Liver (tissue), 9 donors: ENCODE data around the gene FAM13C. TPM values are rescaled to one million over a fixed set of nuclear protein-coding genes. Genes with fewer than 3 reads are reported as not detected.

Experiments used
- DNase-seq: peaks from one replicate; pipeline ENCODE4 v3.0.0-alpha.2; 2017; ENCODE audit warnings: low spot score
- H3K27ac ChIP-seq, 2 donors: one replicate each; pipeline ENCODE4 v1.7.0; 2013; ENCODE audit warnings: inconsistent platforms in 2 of 2, low read length in 2 of 2, control low read depth in 1 of 2, low read depth in 1 of 2, mild to moderate bottlenecking in 1 of 2
- H3K27me3 ChIP-seq, 4 donors: one replicate each; pipeline versions ENCODE4 v1.6.1 to v1.7.0; 2013; ENCODE audit warnings: low read length in 3 of 4, inconsistent platforms in 1 of 4, mild to moderate bottlenecking in 1 of 4, moderate library complexity in 1 of 4; ENCODE audit not compliant: control insufficient read depth in 4 of 4, insufficient read depth in 4 of 4
- H3K36me3 ChIP-seq, 4 donors: one replicate each; pipeline versions ENCODE4 v1.6.1 to v1.7.0; 2013; ENCODE audit warnings: low read length in 3 of 4, mild to moderate bottlenecking in 3 of 4, low read depth in 1 of 4, moderate library complexity in 1 of 4; ENCODE audit not compliant: control insufficient read depth in 4 of 4, insufficient read depth in 3 of 4
- H3K4me1 ChIP-seq, 4 donors: one replicate each; pipeline versions ENCODE4 v1.6.1 to v1.7.0; 2013; ENCODE audit warnings: low read length in 3 of 4, mild to moderate bottlenecking in 3 of 4, moderate library complexity in 1 of 4; ENCODE audit not compliant: control insufficient read depth in 4 of 4, insufficient read depth in 4 of 4
- H3K4me3 ChIP-seq, 3 donors: one replicate each; pipeline versions ENCODE4 v1.6.1 to v1.7.0; 2013; ENCODE audit warnings: low read length in 3 of 3, control low read depth in 1 of 3, low read depth in 1 of 3, mild to moderate bottlenecking in 1 of 3
- H3K9ac ChIP-seq, 2 donors: one replicate each; pipeline ENCODE4 v1.7.0; 2013; ENCODE audit warnings: low read length in 2 of 2, mild to moderate bottlenecking in 2 of 2, moderate library complexity in 2 of 2, control low read depth in 1 of 2, low read depth in 1 of 2
- H3K9me3 ChIP-seq, 4 donors: one replicate each; pipeline versions ENCODE4 v1.6.1 to v1.7.0; 2013; ENCODE audit warnings: low read length in 3 of 4; ENCODE audit not compliant: control insufficient read depth in 4 of 4
- ATF3 ChIP-seq: IDR thresholded peaks from 2 replicates; pipeline ENCODE4 v1.6.1; 2016; ENCODE audit warnings: antibody characterized with exemption
- EGR1 ChIP-seq, 2 donors: IDR thresholded peaks; 2 replicates each; pipeline ENCODE4 v1.6.1; 2016 to 2018; ENCODE audit warnings: antibody characterized with exemption in 2 of 2, low read depth in 2 of 2
- FOXA1 ChIP-seq: IDR thresholded peaks from 2 replicates; pipeline ENCODE4 v1.6.1; 2016; ENCODE audit warnings: antibody characterized with exemption
- FOXA2 ChIP-seq: IDR thresholded peaks from 2 replicates; pipeline ENCODE4 v1.6.1; 2016; ENCODE audit warnings: antibody characterized with exemption
- GABPA ChIP-seq, 2 donors: IDR thresholded peaks in 1 of 2; conservative IDR thresholded peaks in 1 of 2; 2 replicates each; pipeline ENCODE4 v1.6.1; 2016; ENCODE audit warnings: antibody characterized with exemption in 2 of 2, mild to moderate bottlenecking in 1 of 2, moderate library complexity in 1 of 2
- HNF4A ChIP-seq, 2 donors: conservative IDR thresholded peaks; 2 replicates each; pipeline ENCODE4 v1.6.1; 2016; ENCODE audit warnings: antibody characterized with exemption in 2 of 2, mild to moderate bottlenecking in 2 of 2
- HNF4G ChIP-seq: IDR thresholded peaks from 2 replicates; pipeline ENCODE4 v1.6.1; 2016; ENCODE audit warnings: antibody characterized with exemption
- JUND ChIP-seq, 2 donors: IDR thresholded peaks; 2 replicates each; pipeline ENCODE4 v1.6.1; 2016; ENCODE audit warnings: antibody characterized with exemption in 2 of 2
- RAD21 ChIP-seq, 2 donors: IDR thresholded peaks; 2 replicates each; pipeline ENCODE4 v1.6.1; 2016; ENCODE audit warnings: antibody characterized with exemption in 2 of 2, mild to moderate bottlenecking in 2 of 2
- REST ChIP-seq: IDR thresholded peaks from 2 replicates; pipeline ENCODE4 v1.6.1; 2016; ENCODE audit warnings: antibody characterized with exemption, mild to moderate bottlenecking
- RXRA ChIP-seq, 2 donors: IDR thresholded peaks; 2 replicates each; pipeline ENCODE4 v1.6.1; 2017 to 2018; ENCODE audit warnings: antibody characterized with exemption in 2 of 2, mild to moderate bottlenecking in 1 of 2
- SP1 ChIP-seq: IDR thresholded peaks from 2 replicates; pipeline ENCODE4 v1.6.1; 2018; ENCODE audit warnings: antibody characterized with exemption, mild to moderate bottlenecking
- TAF1 ChIP-seq: conservative IDR thresholded peaks from 2 replicates; pipeline ENCODE4 v1.6.1; 2016; ENCODE audit warnings: antibody characterized with exemption, mild to moderate bottlenecking
- YY1 ChIP-seq: IDR thresholded peaks from 2 replicates; pipeline ENCODE4 v1.6.1; 2016; ENCODE audit warnings: antibody characterized with exemption, mild to moderate bottlenecking
- ZBTB33 ChIP-seq: IDR thresholded peaks from 2 replicates; pipeline ENCODE4 v1.6.1; 2016; ENCODE audit warnings: antibody characterized with exemption
- WGBS: extraction: QIAGEN DNeasy Blood & Tissue Kit; methylation state at CpG from one replicate; pipeline ENCODE4 v1.1.7; 2013; 5-methylcytosine and 5-hydroxymethylcytosine counted together
- polyA plus RNA-seq, 2 donors: library from polyadenylated mRNA; stranded (reverse) in 1 of 2; unstranded in 1 of 2; fragments of 200-250 nt in 1 of 2; fragments of >200 nt in 1 of 2; fragmentation: Nextera tagmentation in 1 of 2; extraction: Ambion mirVana in 1 of 2; gene quantifications; one replicate each; pipeline versions ENCODE4 v1.2.1 to v1.2.3, GENCODE V29; 2013 to 2015
- total RNA-seq, 2 donors: library from RNA; depleted of rRNA; stranded (reverse); fragments of >200 nt; gene quantifications; one replicate each; pipeline ENCODE4 v1.2.3, GENCODE V29; 2014
- TF ChIP-seq, protein P1 (sequence below): fragments of 150-350 bp; IDR thresholded peaks from 2 replicates; pipeline ENCODE4 v1.5.1; 2017; ENCODE audit warnings: improper control_type of control experiment, low read depth, low read length; ENCODE audit not compliant: missing input control
- donor health status: healthy.
- donor health status: healthy.
- donor health status: healthy.
- donor health status: healthy.
- donor health status: healthy.

The FAM13C gene
- total and polyA plus RNA-seq, 4 donors, result 0.87 to 2.4 (median 2.1) TPM

DNA sequence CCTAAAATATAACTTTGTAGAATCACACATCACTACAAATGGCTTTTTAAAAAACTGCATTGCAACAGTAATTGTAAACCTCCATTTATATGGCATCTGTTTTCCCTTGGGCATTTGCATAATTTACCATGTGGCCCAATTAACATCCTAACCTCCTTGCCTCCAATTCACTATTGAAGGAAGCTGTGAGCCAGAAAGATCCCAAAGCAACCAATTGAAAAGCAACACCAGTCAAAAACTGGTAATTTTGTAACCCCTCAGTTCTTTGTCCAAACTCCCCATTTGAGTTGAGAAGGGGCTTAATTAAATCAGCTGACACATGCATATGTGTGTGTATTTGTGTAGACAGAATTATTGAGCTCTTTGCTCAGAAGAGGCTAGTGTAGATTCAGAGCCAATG, 90.3 kb downstream of the FAM13C start:
- no peak overlapping the region for H3K27ac ChIP-seq
- H3K27me3 ChIP-seq, result no peaks in the 10 kb centered on the region
- H3K9me3 ChIP-seq, result no peaks in the 10 kb centered on the region
- H3K36me3 ChIP-seq, result no peaks in the 10 kb centered on the region
- no peak overlapping the region for H3K9ac ChIP-seq
- H3K4me1 ChIP-seq, result no peaks in the 10 kb centered on the region
- TF ChIP-seq SP1, result no peak
- no peak for DNase-seq
- no peak overlapping the region for H3K4me3 ChIP-seq

- DNase-seq, result no peak
- no peaks in the 10 kb centered on the region for H3K9me3 ChIP-seq
- no peak overlapping the region for H3K27ac ChIP-seq
- 86% methylated on average over 4 of the region's 4 CpGs for WGBS
- no peaks in the 10 kb centered on the region for H3K27me3 ChIP-seq
- H3K36me3 ChIP-seq, result no peaks in the 10 kb centered on the region
- no peaks in the 10 kb centered on the region for H3K4me1 ChIP-seq
- TF ChIP-seq GABPA (IDR thresholded peaks at IDR 0.05 in 1 of 2, conservative IDR thresholded peaks at IDR 0.05 in 1 of 2), result no peak
- no peak for TF ChIP-seq ZBTB33
- no peak for TF ChIP-seq REST
- no peak for TF ChIP-seq SP1
- no peak for TF ChIP-seq JUND (IDR thresholded peaks at IDR 0.05)
- H3K4me3 ChIP-seq, result no peak overlapping the region
- no peak overlapping the region for H3K9ac ChIP-seq
These were observed 91.2 kb downstream of the FAM13C start for GRCh38 chr10:59271160-59271559.

GRCh38 chr10:59270492-59270891, 91.9 kb downstream of the FAM13C start:
- no peak overlapping the region for H3K9ac ChIP-seq
- no peaks in the 10 kb centered on the region for H3K9me3 ChIP-seq
- H3K27me3 ChIP-seq, result no peaks in the 10 kb centered on the region
- no peaks in the 10 kb centered on the region for H3K36me3 ChIP-seq
- no peak overlapping the region for H3K27ac ChIP-seq
- no peaks in the 10 kb centered on the region for H3K4me1 ChIP-seq
- H3K4me3 ChIP-seq, result no peak overlapping the region
- DNase-seq, result no peak
- 90% methylated on average over 3 of the region's 3 CpGs for WGBS
- no peak for TF ChIP-seq YY1
- TF ChIP-seq, protein P1, sequence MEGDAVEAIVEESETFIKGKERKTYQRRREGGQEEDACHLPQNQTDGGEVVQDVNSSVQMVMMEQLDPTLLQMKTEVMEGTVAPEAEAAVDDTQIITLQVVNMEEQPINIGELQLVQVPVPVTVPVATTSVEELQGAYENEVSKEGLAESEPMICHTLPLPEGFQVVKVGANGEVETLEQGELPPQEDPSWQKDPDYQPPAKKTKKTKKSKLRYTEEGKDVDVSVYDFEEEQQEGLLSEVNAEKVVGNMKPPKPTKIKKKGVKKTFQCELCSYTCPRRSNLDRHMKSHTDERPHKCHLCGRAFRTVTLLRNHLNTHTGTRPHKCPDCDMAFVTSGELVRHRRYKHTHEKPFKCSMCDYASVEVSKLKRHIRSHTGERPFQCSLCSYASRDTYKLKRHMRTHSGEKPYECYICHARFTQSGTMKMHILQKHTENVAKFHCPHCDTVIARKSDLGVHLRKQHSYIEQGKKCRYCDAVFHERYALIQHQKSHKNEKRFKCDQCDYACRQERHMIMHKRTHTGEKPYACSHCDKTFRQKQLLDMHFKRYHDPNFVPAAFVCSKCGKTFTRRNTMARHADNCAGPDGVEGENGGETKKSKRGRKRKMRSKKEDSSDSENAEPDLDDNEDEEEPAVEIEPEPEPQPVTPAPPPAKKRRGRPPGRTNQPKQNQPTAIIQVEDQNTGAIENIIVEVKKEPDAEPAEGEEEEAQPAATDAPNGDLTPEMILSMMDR, result no peak
- TF ChIP-seq SP1, result no peak
- no peak for TF ChIP-seq EGR1 (IDR thresholded peaks at IDR 0.05; ENCODE audit: low read depth in 2 of 2)
- TF ChIP-seq JUND (IDR thresholded peaks at IDR 0.05), result no peak
- TF ChIP-seq FOXA2, result no peak
- no peak for TF ChIP-seq ATF3
- TF ChIP-seq HNF4A (conservative IDR thresholded peaks at IDR 0.05), result no peak
- no peak for TF ChIP-seq REST
- TF ChIP-seq RXRA (IDR thresholded peaks at IDR 0.05), result no peak
- TF ChIP-seq RAD21 (IDR thresholded peaks at IDR 0.05), result no peak
- TF ChIP-seq HNF4G, result no peak
- TF ChIP-seq FOXA1, result no peak
- no peak for TF ChIP-seq TAF1
